GM12875 (cell line): ENCODE results near the gene HORMAD2.

Experiments used
- H3K4me3 ChIP-seq: one replicate; pipeline ENCODE4 v1.5.1; 2011; ENCODE audit warnings: low read depth, low read length, control low read depth
- CTCF ChIP-seq: IDR thresholded peaks from 2 replicates; pipeline ENCODE4 v1.5.1; 2011; ENCODE audit warnings: low read depth, mild to moderate bottlenecking, control low read depth, inconsistent platforms, low read length, moderate library complexity, borderline replicate concordance; ENCODE audit not compliant: insufficient read depth

The HORMAD2 gene

GRCh38 chr22:30222321-30222720 is 142.1 kb downstream of the HORMAD2 start:
- no peak overlapping the region for H3K4me3 ChIP-seq
- TF ChIP-seq CTCF: no peak

- TF ChIP-seq CTCF: no peak
- no peak overlapping the region for H3K4me3 ChIP-seq
These were observed 143.0 kb downstream of the HORMAD2 start for GRCh38 chr22:30223303-30223702.

- no peak for TF ChIP-seq CTCF
- no peak overlapping the region for H3K4me3 ChIP-seq
These were observed 144.0 kb downstream of the HORMAD2 start for GRCh38 chr22:30224161-30224857.

- no peak for TF ChIP-seq CTCF
- H3K4me3 ChIP-seq: no peak overlapping the region
These were observed 145.1 kb downstream of the HORMAD2 start for GRCh38 chr22:30225220-30225927.

- TF ChIP-seq CTCF: no peak
- no peak overlapping the region for H3K4me3 ChIP-seq
These were observed 146.0 kb downstream of the HORMAD2 start for GRCh38 chr22:30226192-30226832.
